SK-N-SH (cell line): ENCODE data around the gene TES. TPM values are rescaled to one million over a fixed set of nuclear protein-coding genes. Genes with fewer than 3 reads are reported as not detected.

Source experiments
- CTCF ChIA-PET: fragments of 300-600, 350-600 bp; formaldehyde crosslinking; extraction: SDS; loops from one replicate; lab custom pipeline; 2021; lab: Yijun Ruan, JAX
- POLR2A ChIA-PET: fragments of 350-600 bp; sonication (Branson Sonifier 250); formaldehyde crosslinking; extraction: SDS; loops from one replicate; lab custom pipeline; 2020; ENCODE audit warnings: antibody characterized with exemption, inconsistent platforms; lab: Yijun Ruan, JAX
- DNase-seq: peaks from one replicate; pipeline ENCODE4 v3.0.0; 2012
- H2AFZ ChIP-seq: fragments of 200-600 bp; sonication (generic); 2 replicates; pipeline ENCODE4 v1.8.1; 2016; ENCODE audit warnings: antibody characterized with exemption, mild to moderate bottlenecking, low read depth
- H3F3A ChIP-seq: fragments of 200-600 bp; sonication (generic); replicated peaks from 2 replicates; pipeline ENCODE3; 2016; ENCODE audit warnings: antibody characterized with exemption, mild to moderate bottlenecking; ENCODE audit not compliant: insufficient read depth
- H3K27ac ChIP-seq, 2 experiments: fragments of 200-500 bp in 1 of 2; fragments of 200-600 bp in 1 of 2; sonication (Bioruptor generic) in 1 of 2; sonication (generic), shearing (Covaris generic) in 1 of 2; 2 replicates each; pipeline versions ENCODE4 v1.5.1 to v1.6.1; 2014 to 2016; ENCODE audit warnings: low read depth in 2 of 2, inconsistent platforms in 1 of 2, low read length in 1 of 2, mild to moderate bottlenecking in 1 of 2, mixed read lengths in 1 of 2
- H3K27me3 ChIP-seq: fragments of 200-600 bp; sonication (generic), shearing (Covaris generic); 2 replicates; pipeline ENCODE4 v1.6.1; 2016; ENCODE audit warnings: mixed run types; ENCODE audit not compliant: insufficient read depth
- H3K36me3 ChIP-seq, 2 experiments: fragments of 200-500 bp in 1 of 2; fragments of 200-600 bp in 1 of 2; sonication (Bioruptor generic) in 1 of 2; sonication (generic) in 1 of 2; replicated peaks in 1 of 2; 2 replicates each; pipeline versions ENCODE3 to v1.5.1; 2014 to 2016; ENCODE audit warnings: low read length in 1 of 2, mild to moderate bottlenecking in 1 of 2; ENCODE audit not compliant: insufficient read depth in 2 of 2, control insufficient read depth in 1 of 2
- H3K4me1 ChIP-seq, 2 experiments: fragments of 200-500 bp in 1 of 2; fragments of 200-600 bp in 1 of 2; sonication (Bioruptor generic) in 1 of 2; sonication (generic), shearing (Covaris generic) in 1 of 2; 2 replicates each; pipeline versions ENCODE4 v1.5.1 to v1.6.1; 2014 to 2016; ENCODE audit warnings: low read depth in 1 of 2, low read length in 1 of 2, mixed run types in 1 of 2; ENCODE audit not compliant: insufficient read depth in 2 of 2, control insufficient read depth in 1 of 2
- H3K4me2 ChIP-seq: fragments of 200-600 bp; sonication (generic), shearing (Covaris generic); 2 replicates; pipeline ENCODE4 v1.6.1; 2017; ENCODE audit warnings: mixed run types
- H3K4me3 ChIP-seq, 2 experiments: fragments of 200-500 bp in 1 of 2; fragments of 200-600 bp in 1 of 2; sonication (Bioruptor generic) in 1 of 2; sonication (generic), shearing (Covaris generic) in 1 of 2; 2 replicates each; pipeline versions ENCODE4 v1.5.1 to v1.8.1; 2014 to 2016; ENCODE audit warnings: low read depth in 2 of 2, inconsistent platforms in 1 of 2, low read length in 1 of 2, mild to moderate bottlenecking in 1 of 2, mixed read lengths in 1 of 2, moderate library complexity in 1 of 2
- H3K79me2 ChIP-seq: fragments of 200-600 bp; sonication (generic); 2 replicates; pipeline ENCODE4 v1.8.1; 2017; ENCODE audit warnings: mild to moderate bottlenecking; ENCODE audit not compliant: insufficient read depth
- H3K9ac ChIP-seq: fragments of 200-600 bp; sonication (generic); 2 replicates; pipeline ENCODE4 v1.6.1; 2017; ENCODE audit warnings: mixed run types
- H3K9me2 ChIP-seq: fragments of 200-600 bp; sonication (generic); 2 replicates; pipeline ENCODE4 v1.6.1; 2017; ENCODE audit warnings: mixed run types
- H3K9me3 ChIP-seq: fragments of 200-600 bp; sonication (generic); 2 replicates; pipeline ENCODE4 v1.6.1; 2017; ENCODE audit warnings: mixed run types, mild to moderate bottlenecking, moderate library complexity
- H4K20me1 ChIP-seq: fragments of 200-600 bp; sonication (generic); 2 replicates; pipeline ENCODE4 v1.6.1; 2017; ENCODE audit warnings: mild to moderate bottlenecking, mixed run types; ENCODE audit not compliant: insufficient read depth
- CTCF ChIP-seq: fragments of 200-600 bp; sonication (generic); IDR thresholded peaks from 2 replicates; pipeline ENCODE4 v1.6.1; 2017; ENCODE audit warnings: antibody characterized with exemption, mild to moderate bottlenecking, moderate library complexity
- EP300 ChIP-seq, 2 experiments: IDR thresholded peaks; 2 replicates each; pipeline versions ENCODE4 v1.4.0 to v1.6.1; 2012; ENCODE audit warnings: borderline replicate concordance in 1 of 2, low read depth in 1 of 2, low read length in 1 of 2
- EZH2phosphoT487 ChIP-seq: fragments of 200-600 bp; sonication (generic); IDR thresholded peaks from 2 replicates; pipeline ENCODE4 v1.6.1; 2017; ENCODE audit warnings: low read depth, mixed run types, mild to moderate bottlenecking, antibody characterized with exemption, moderate library complexity, borderline replicate concordance
- FOSL2 ChIP-seq: IDR thresholded peaks from 2 replicates; pipeline ENCODE4 v1.4.0; 2012; ENCODE audit warnings: low read depth, mild to moderate bottlenecking, moderate library complexity, borderline replicate concordance
- GABPA ChIP-seq: IDR thresholded peaks from 2 replicates; pipeline ENCODE4 v1.4.0; 2012; ENCODE audit warnings: low read depth, mild to moderate bottlenecking
- GATA2 ChIP-seq: sonication (generic); formaldehyde crosslinking; IDR thresholded peaks from 2 replicates; pipeline ENCODE4 v1.5.0; 2020; ENCODE audit warnings: mild to moderate bottlenecking, missing genetic modification reagents
- JUND ChIP-seq: IDR thresholded peaks from 2 replicates; pipeline ENCODE4 v1.4.0; 2012
- NFIC ChIP-seq: IDR thresholded peaks from 2 replicates; pipeline ENCODE4 v1.4.0; 2012; ENCODE audit warnings: borderline replicate concordance
- NRF1 ChIP-seq: IDR thresholded peaks from 2 replicates; pipeline ENCODE4 v1.6.1; 2012; ENCODE audit warnings: low read depth, mild to moderate bottlenecking, low read length
- RAD21 ChIP-seq: IDR thresholded peaks from 2 replicates; pipeline ENCODE4 v1.6.1; 2012; ENCODE audit warnings: mild to moderate bottlenecking, low read length
- TCF12 ChIP-seq: IDR thresholded peaks from 2 replicates; pipeline ENCODE4 v1.4.0; 2012
- USF2 ChIP-seq: fragments of 150-350 bp; IDR thresholded peaks from 2 replicates; pipeline ENCODE4 v1.6.1; 2017; ENCODE audit warnings: antibody characterized with exemption, low read length, low read depth, borderline replicate concordance
- YY1 ChIP-seq: IDR thresholded peaks from 2 replicates; pipeline ENCODE4 v1.4.0; 2012; ENCODE audit warnings: low read depth, mild to moderate bottlenecking
- WGBS: methylation state at CpG from one replicate; pipeline ENCODE4 v1.1.6; 2017; ENCODE audit warnings: low lambda C conversion rate; 5-methylcytosine and 5-hydroxymethylcytosine counted together
- polyA plus RNA-seq, 3 experiments: library from polyadenylated mRNA; depleted of rRNA; stranded (reverse); fragments of >200 nt; gene quantifications; 2 replicates each; pipeline ENCODE4 v1.2.3, GENCODE V29; 2012
- TF ChIP-seq, protein P1 (sequence below): IDR thresholded peaks from 2 replicates; pipeline ENCODE4 v1.6.1; 2012; ENCODE audit warnings: mild to moderate bottlenecking, low read depth, low read length, moderate library complexity
- TF ChIP-seq, protein P2 (sequence below): IDR thresholded peaks from 2 replicates; pipeline ENCODE4; 2012

The TES gene
- polyA plus RNA-seq, 1 of the 3 experiments (the other 2 are of a cell fraction): 9.5 TPM

DNA sequence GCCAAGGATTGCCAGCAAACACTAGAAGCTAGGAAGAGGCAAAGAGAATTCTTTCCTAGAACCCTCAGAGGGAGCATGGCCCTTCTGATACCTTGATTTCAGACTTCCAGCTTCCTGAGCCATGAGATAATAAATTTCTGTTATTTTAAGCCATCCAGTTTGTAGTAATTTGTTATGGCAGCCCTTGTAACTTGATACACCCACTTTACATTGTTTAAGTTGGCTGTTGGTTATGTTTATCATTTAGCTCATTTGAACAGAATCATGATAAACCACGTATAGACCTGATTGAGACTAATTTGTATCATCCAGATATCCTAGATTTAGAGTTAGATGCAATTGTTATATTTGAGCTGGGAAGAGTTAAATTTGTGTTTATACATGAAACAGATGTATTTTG is 9.4 kb upstream of the TES start:
- Histone ChIP-seq H3K9ac (no peak overlapping the region), H3K27me3 (peaks cover 19% of the 10 kb centered on the region), H3K4me1 (no peaks in the 10 kb centered on the region), H3K4me3 (no peak overlapping the region), H3K79me2 (no peaks in the 10 kb centered on the region), H3K36me3 (no peaks in the 10 kb centered on the region), H3K9me3 (peaks cover 4% of the 10 kb centered on the region; the same call in 1 of the 2 replicates), H3F3A (no peaks in the 10 kb centered on the region), H3K27ac (no peak overlapping the region), H4K20me1 (no peaks in the 10 kb centered on the region), H3K4me2 (no peak overlapping the region), H2AFZ (no peak overlapping the region), H3K9me2 (no peaks in the 10 kb centered on the region)
- ChIA-PET POLR2A (no interaction called here), CTCF (interaction anchor here (0.7 to 7.4 kb wide), 8 partner anchors 9 to 391 kb away, joined by 3 to 72 read pairs (median 5); partner anchors contain the start of gene TES)
- TF ChIP-seq FOSL2 (no peak), GATA2 (CRISPR knock-in tag) (no peak), JUND (no peak), TCF12 (no peak), NRF1 (no peak), RAD21 (no peak), CTCF (no peak), EZH2phosphoT487 (no peak), USF2 (no peak), EP300 (IDR thresholded peaks at IDR 0.05; ENCODE audit: borderline replicate concordance in 1 of 2, low read depth in 1 of 2, low read length in 1 of 2) (no peak), YY1 (no peak), GABPA (no peak), NFIC (no peak)
- TF ChIP-seq, protein P1, sequence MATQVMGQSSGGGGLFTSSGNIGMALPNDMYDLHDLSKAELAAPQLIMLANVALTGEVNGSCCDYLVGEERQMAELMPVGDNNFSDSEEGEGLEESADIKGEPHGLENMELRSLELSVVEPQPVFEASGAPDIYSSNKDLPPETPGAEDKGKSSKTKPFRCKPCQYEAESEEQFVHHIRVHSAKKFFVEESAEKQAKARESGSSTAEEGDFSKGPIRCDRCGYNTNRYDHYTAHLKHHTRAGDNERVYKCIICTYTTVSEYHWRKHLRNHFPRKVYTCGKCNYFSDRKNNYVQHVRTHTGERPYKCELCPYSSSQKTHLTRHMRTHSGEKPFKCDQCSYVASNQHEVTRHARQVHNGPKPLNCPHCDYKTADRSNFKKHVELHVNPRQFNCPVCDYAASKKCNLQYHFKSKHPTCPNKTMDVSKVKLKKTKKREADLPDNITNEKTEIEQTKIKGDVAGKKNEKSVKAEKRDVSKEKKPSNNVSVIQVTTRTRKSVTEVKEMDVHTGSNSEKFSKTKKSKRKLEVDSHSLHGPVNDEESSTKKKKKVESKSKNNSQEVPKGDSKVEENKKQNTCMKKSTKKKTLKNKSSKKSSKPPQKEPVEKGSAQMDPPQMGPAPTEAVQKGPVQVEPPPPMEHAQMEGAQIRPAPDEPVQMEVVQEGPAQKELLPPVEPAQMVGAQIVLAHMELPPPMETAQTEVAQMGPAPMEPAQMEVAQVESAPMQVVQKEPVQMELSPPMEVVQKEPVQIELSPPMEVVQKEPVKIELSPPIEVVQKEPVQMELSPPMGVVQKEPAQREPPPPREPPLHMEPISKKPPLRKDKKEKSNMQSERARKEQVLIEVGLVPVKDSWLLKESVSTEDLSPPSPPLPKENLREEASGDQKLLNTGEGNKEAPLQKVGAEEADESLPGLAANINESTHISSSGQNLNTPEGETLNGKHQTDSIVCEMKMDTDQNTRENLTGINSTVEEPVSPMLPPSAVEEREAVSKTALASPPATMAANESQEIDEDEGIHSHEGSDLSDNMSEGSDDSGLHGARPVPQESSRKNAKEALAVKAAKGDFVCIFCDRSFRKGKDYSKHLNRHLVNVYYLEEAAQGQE: no peak
- TF ChIP-seq, protein P2, sequence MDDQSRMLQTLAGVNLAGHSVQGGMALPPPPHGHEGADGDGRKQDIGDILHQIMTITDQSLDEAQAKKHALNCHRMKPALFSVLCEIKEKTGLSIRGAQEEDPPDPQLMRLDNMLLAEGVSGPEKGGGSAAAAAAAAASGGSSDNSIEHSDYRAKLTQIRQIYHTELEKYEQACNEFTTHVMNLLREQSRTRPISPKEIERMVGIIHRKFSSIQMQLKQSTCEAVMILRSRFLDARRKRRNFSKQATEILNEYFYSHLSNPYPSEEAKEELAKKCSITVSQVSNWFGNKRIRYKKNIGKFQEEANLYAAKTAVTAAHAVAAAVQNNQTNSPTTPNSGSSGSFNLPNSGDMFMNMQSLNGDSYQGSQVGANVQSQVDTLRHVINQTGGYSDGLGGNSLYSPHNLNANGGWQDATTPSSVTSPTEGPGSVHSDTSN: no peak
- DNase-seq: no peak
- 23% methylated on average over 1 of the region's 1 CpG for WGBS
